Liver (tissue), 3 donors: ENCODE results near the gene SHLD1.

Experiments
- FOXA1 ChIP-seq: IDR thresholded peaks from 2 replicates; pipeline ENCODE4 v1.6.1; 2016; ENCODE audit warnings: antibody characterized with exemption
- GABPA ChIP-seq, 2 donors: IDR thresholded peaks in 1 of 2; conservative IDR thresholded peaks in 1 of 2; 2 replicates each; pipeline ENCODE4 v1.6.1; 2016; ENCODE audit warnings: antibody characterized with exemption in 2 of 2, mild to moderate bottlenecking in 1 of 2, moderate library complexity in 1 of 2
- RAD21 ChIP-seq, 2 donors: IDR thresholded peaks; 2 replicates each; pipeline ENCODE4 v1.6.1; 2016; ENCODE audit warnings: antibody characterized with exemption in 2 of 2, mild to moderate bottlenecking in 2 of 2
- TAF1 ChIP-seq: conservative IDR thresholded peaks from 2 replicates; pipeline ENCODE4 v1.6.1; 2016; ENCODE audit warnings: antibody characterized with exemption, mild to moderate bottlenecking
- TF ChIP-seq, protein P1 (sequence below): fragments of 150-350 bp; IDR thresholded peaks from 2 replicates; pipeline ENCODE4 v1.5.1; 2017; ENCODE audit warnings: improper control_type of control experiment, low read depth, low read length; ENCODE audit not compliant: missing input control
- TF ChIP-seq, protein P2 (sequence below): IDR thresholded peaks from 2 replicates; pipeline ENCODE4 v1.6.1; 2016; ENCODE audit warnings: antibody characterized with exemption
- TF ChIP-seq, protein P3 (sequence below): IDR thresholded peaks from 2 replicates; pipeline ENCODE4 v1.6.1; 2016; ENCODE audit warnings: antibody characterized with exemption, mild to moderate bottlenecking
- TF ChIP-seq, protein P4 (sequence below): IDR thresholded peaks from 2 replicates; pipeline ENCODE4 v1.6.1; 2016; ENCODE audit warnings: antibody characterized with exemption
- donor health status: healthy.
- donor health status: healthy.

DNA sequence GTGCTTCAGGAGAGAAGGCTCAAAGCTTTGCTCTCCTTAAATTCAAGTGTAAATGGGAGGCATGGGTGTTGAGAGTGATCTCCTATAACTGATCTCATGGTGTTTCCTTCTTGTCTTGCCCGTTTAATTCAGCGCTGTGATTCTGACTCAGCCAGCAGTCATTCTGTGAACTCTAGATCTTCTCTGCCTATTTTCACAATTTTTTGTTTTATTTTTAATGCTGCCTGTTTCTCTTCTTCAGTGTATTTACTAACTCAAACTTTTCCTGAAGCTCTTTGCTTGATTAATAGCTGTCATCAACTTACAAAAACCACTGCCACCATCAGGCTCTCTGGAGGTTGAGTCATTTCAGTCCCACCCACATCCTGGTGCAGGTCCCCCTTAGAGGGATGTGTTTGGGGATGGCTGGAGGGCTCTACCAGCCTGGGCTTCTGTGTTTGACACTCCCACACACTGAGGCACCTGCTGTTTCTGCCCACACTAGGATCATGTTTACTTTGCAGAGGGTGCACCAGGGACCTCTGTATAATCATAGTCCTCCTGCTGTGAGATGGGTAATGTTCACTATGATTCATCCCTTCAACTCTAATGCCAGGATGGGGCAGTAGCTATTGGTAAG lies 94.0 kb downstream of the SHLD1 start:
- TF ChIP-seq, protein P1, sequence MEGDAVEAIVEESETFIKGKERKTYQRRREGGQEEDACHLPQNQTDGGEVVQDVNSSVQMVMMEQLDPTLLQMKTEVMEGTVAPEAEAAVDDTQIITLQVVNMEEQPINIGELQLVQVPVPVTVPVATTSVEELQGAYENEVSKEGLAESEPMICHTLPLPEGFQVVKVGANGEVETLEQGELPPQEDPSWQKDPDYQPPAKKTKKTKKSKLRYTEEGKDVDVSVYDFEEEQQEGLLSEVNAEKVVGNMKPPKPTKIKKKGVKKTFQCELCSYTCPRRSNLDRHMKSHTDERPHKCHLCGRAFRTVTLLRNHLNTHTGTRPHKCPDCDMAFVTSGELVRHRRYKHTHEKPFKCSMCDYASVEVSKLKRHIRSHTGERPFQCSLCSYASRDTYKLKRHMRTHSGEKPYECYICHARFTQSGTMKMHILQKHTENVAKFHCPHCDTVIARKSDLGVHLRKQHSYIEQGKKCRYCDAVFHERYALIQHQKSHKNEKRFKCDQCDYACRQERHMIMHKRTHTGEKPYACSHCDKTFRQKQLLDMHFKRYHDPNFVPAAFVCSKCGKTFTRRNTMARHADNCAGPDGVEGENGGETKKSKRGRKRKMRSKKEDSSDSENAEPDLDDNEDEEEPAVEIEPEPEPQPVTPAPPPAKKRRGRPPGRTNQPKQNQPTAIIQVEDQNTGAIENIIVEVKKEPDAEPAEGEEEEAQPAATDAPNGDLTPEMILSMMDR, result no peak
- no peak for TF ChIP-seq TAF1
- TF ChIP-seq, protein P2, sequence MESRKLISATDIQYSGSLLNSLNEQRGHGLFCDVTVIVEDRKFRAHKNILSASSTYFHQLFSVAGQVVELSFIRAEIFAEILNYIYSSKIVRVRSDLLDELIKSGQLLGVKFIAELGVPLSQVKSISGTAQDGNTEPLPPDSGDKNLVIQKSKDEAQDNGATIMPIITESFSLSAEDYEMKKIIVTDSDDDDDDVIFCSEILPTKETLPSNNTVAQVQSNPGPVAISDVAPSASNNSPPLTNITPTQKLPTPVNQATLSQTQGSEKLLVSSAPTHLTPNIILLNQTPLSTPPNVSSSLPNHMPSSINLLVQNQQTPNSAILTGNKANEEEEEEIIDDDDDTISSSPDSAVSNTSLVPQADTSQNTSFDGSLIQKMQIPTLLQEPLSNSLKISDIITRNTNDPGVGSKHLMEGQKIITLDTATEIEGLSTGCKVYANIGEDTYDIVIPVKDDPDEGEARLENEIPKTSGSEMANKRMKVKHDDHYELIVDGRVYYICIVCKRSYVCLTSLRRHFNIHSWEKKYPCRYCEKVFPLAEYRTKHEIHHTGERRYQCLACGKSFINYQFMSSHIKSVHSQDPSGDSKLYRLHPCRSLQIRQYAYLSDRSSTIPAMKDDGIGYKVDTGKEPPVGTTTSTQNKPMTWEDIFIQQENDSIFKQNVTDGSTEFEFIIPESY, result no peak
- TF ChIP-seq, protein P3, sequence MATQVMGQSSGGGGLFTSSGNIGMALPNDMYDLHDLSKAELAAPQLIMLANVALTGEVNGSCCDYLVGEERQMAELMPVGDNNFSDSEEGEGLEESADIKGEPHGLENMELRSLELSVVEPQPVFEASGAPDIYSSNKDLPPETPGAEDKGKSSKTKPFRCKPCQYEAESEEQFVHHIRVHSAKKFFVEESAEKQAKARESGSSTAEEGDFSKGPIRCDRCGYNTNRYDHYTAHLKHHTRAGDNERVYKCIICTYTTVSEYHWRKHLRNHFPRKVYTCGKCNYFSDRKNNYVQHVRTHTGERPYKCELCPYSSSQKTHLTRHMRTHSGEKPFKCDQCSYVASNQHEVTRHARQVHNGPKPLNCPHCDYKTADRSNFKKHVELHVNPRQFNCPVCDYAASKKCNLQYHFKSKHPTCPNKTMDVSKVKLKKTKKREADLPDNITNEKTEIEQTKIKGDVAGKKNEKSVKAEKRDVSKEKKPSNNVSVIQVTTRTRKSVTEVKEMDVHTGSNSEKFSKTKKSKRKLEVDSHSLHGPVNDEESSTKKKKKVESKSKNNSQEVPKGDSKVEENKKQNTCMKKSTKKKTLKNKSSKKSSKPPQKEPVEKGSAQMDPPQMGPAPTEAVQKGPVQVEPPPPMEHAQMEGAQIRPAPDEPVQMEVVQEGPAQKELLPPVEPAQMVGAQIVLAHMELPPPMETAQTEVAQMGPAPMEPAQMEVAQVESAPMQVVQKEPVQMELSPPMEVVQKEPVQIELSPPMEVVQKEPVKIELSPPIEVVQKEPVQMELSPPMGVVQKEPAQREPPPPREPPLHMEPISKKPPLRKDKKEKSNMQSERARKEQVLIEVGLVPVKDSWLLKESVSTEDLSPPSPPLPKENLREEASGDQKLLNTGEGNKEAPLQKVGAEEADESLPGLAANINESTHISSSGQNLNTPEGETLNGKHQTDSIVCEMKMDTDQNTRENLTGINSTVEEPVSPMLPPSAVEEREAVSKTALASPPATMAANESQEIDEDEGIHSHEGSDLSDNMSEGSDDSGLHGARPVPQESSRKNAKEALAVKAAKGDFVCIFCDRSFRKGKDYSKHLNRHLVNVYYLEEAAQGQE, result no peak
- TF ChIP-seq RAD21 (IDR thresholded peaks at IDR 0.05), result no peak
- no peak for TF ChIP-seq FOXA1
- TF ChIP-seq, protein P4, sequence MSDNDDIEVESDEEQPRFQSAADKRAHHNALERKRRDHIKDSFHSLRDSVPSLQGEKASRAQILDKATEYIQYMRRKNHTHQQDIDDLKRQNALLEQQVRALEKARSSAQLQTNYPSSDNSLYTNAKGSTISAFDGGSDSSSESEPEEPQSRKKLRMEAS, result no peak
- no peak for TF ChIP-seq GABPA (IDR thresholded peaks at IDR 0.05 in 1 of 2, conservative IDR thresholded peaks at IDR 0.05 in 1 of 2)
